COLO829 (cell line): ENCODE data around the gene UFSP2.
A peak's percentile ranks its signal among the peaks of the same experiment; 100 is the strongest.

Experiments
- DNase-seq: peaks from one replicate; pipeline ENCODE4 v3.0.0; 2012; ENCODE audit warnings: low spot score

The UFSP2 gene

GRCh38 chr4:185425647-185426352 lies at the start of gene UFSP2:
TSS of gene UFSP2 (minus strand) at chr4:185425964. CDS start at chr4:185425868, 96 bp downstream.
- DNase-seq, result peak; percentile 89

- DNase-seq, result no peak
These were observed 47.5 kb upstream of the UFSP2 start for GRCh38 chr4:185473247-185473646.

- no peak for DNase-seq
These were observed 46.4 kb upstream of the UFSP2 start for GRCh38 chr4:185472103-185472542.

- peak; percentile 97 for DNase-seq
These were observed 45.7 kb upstream of the UFSP2 start, which contains the start of gene CCDC110 for GRCh38 chr4:185471235-185472102. TSS of gene CCDC110 (minus strand) at chr4:185471733. CDS start at chr4:185471683, 50 bp downstream.

- no peak for DNase-seq
These were observed 44.9 kb upstream of the UFSP2 start for GRCh38 chr4:185470501-185471195.

- no peak for DNase-seq
These were observed 43.9 kb upstream of the UFSP2 start for GRCh38 chr4:185469580-185470154.

GRCh38 chr4:185468999-185469398 lies 43.2 kb upstream of the UFSP2 start:
- no peak for DNase-seq

GRCh38 chr4:185467991-185468390 lies 42.2 kb upstream of the UFSP2 start:
- no peak for DNase-seq

GRCh38 chr4:185467101-185467500 lies 41.3 kb upstream of the UFSP2 start:
- DNase-seq, result no peak

- DNase-seq, result no peak
These were observed 39.9 kb upstream of the UFSP2 start for GRCh38 chr4:185465707-185466106.

- no peak for DNase-seq
These were observed 39.1 kb upstream of the UFSP2 start for GRCh38 chr4:185464887-185465286.

- DNase-seq, result no peak
These were observed 38.4 kb upstream of the UFSP2 start for GRCh38 chr4:185464183-185464582.

- DNase-seq, result no peak
These were observed 37.8 kb upstream of the UFSP2 start for GRCh38 chr4:185463541-185463940.

- DNase-seq, result no peak
These were observed 35.8 kb upstream of the UFSP2 start for GRCh38 chr4:185461565-185461964.

- no peak for DNase-seq
These were observed 31.4 kb upstream of the UFSP2 start for GRCh38 chr4:185457136-185457535.

- DNase-seq, result no peak
These were observed 30.4 kb upstream of the UFSP2 start for GRCh38 chr4:185456131-185456530.

- DNase-seq, result no peak
These were observed 19.4 kb upstream of the UFSP2 start for GRCh38 chr4:185445209-185445608.

- no peak for DNase-seq
These were observed 15.7 kb upstream of the UFSP2 start for GRCh38 chr4:185441479-185441878.

GRCh38 chr4:185437809-185438208 lies 12.0 kb upstream of the UFSP2 start:
- no peak for DNase-seq

GRCh38 chr4:185435466-185435865 lies 9.7 kb upstream of the UFSP2 start:
- no peak for DNase-seq

- no peak for DNase-seq
These were observed 3.9 kb upstream of the UFSP2 start for GRCh38 chr4:185429660-185430059.
